ENCODE data around the gene FIGN. TPM values are rescaled to one million over a fixed set of nuclear protein-coding genes. Genes with fewer than 3 reads are reported as not detected.

Gene FIGN
- total and polyA plus RNA-seq, 2 of the 8 experiments (the other 6 are each of a cell fraction or from before 2014, with no cell fraction given), result 5.0 to 22.8 TPM

DNA sequence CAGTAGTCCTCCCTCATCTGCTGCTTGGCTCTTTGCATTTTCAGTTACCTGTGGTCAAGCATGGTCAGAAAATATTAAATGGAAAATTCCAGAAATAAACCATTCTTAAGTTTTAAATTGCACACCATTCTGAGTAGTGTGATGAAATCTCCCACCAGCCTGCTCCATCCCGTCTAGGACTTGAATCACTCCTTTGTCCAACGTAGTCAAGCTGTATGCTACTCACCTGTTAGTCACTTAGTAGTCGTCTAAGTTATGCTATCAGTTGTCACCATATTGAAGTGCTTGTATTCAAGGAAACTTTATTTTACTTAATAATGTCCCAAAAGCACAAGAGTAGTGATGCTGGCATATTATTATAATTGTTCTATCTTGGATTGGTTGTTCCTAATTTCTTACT is 172.5 kb downstream of the FIGN start:
- ChIA-PET CTCF (ENCODE audit: partially characterized antibody) (interaction anchor here (1.6 kb wide), 1 partner anchor 29 kb away, joined by 4 read pairs; no protein-coding TSS in a partner anchor), POLR2A (ENCODE audit: partially characterized antibody) (no interaction called here)
- Histone ChIP-seq H3K4me2 (ENCODE audit: insufficient read depth in 1 of 2, low read depth in 2 of 2, low read length in 2 of 2) (no peak overlapping the region), H3K36me3 (ENCODE audit: control insufficient read depth in 2 of 4, insufficient read depth in 4 of 4, low read length in 3 of 4) (no peaks in the 10 kb centered on the region), H2BK12ac (ENCODE audit: low read depth, low read length) (no peak overlapping the region), H3K4me3 (ENCODE audit: extremely low read depth in 1 of 4, insufficient read depth in 2 of 4, low read depth in 3 of 4, low read length in 4 of 4) (no peak overlapping the region), H3K4ac (replicated peaks; ENCODE audit: insufficient read length, low read depth, low read length) (no peak overlapping the region), H4K8ac (ENCODE audit: extremely low read depth, insufficient read depth, low read length) (no peak overlapping the region), H3K14ac (ENCODE audit: insufficient read length) (no peak overlapping the region), H4K5ac (ENCODE audit: insufficient read length, low read depth, low read length) (no peak overlapping the region), H3K27ac (ENCODE audit: low read depth, low read length) (no peak overlapping the region), H2BK5ac (ENCODE audit: low read depth, low read length) (no peak overlapping the region), H3K4me1 (replicated peaks in 1 of 4; ENCODE audit: control insufficient read depth in 3 of 4, insufficient read depth in 4 of 4, low read length in 3 of 4) (no peaks in the 10 kb centered on the region), H3K79me2 (ENCODE audit: control insufficient read depth in 1 of 2, insufficient read depth in 2 of 2, low read length in 2 of 2) (no peaks in the 10 kb centered on the region), H3K56ac (replicated peaks; ENCODE audit: insufficient read length, low read depth, low read length) (no peak overlapping the region), H4K91ac (replicated peaks; ENCODE audit: insufficient read length, low read length) (no peak overlapping the region), H2BK120ac (replicated peaks; ENCODE audit: low read depth, low read length) (no peak overlapping the region), H2BK20ac (ENCODE audit: low read length) (no peak overlapping the region), H3K23me2 (ENCODE audit: low read depth, low read length) (no peaks in the 10 kb centered on the region), H3K23ac (ENCODE audit: insufficient read length) (no peak overlapping the region), H3K18ac (ENCODE audit: extremely low read depth, low read length) (no peak overlapping the region), H3K9ac (replicated peaks in 1 of 4; ENCODE audit: extremely low read depth in 1 of 4, low read depth in 3 of 4, low read length in 3 of 4) (no peak overlapping the region), H2AK5ac (ENCODE audit: low read depth, low read length) (no peak overlapping the region), H3K27me3 (replicated peaks in 1 of 4; ENCODE audit: control insufficient read depth in 3 of 4, extremely low read depth in 1 of 4, insufficient read depth in 3 of 4, low read length in 3 of 4) (peaks cover 0 to 1% (median 0%) of the 10 kb centered on the region in 4 experiments; a peak in 1 of 7 replicates), H2AFZ (ENCODE audit: low read length) (no peak overlapping the region), H3K9me3 (ENCODE audit: insufficient read depth in 2 of 2, low read depth in 1 of 2, low read length in 1 of 2) (no peaks in the 10 kb centered on the region), H2BK15ac (ENCODE audit: low read length) (no peak overlapping the region), H4K20me1 (replicated peaks in 1 of 2; ENCODE audit: control insufficient read depth in 1 of 2, insufficient read depth in 2 of 2, low read length in 2 of 2) (no peaks in the 10 kb centered on the region), H3K79me1 (ENCODE audit: low read depth, low read length) (no peaks in the 10 kb centered on the region)
- no peak for DNase-seq (ENCODE audit: low read depth in 1 of 2, low spot score in 2 of 2)
- no peak for FAIRE-seq
- TF ChIP-seq, protein P1, sequence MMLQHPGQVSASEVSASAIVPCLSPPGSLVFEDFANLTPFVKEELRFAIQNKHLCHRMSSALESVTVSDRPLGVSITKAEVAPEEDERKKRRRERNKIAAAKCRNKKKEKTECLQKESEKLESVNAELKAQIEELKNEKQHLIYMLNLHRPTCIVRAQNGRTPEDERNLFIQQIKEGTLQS (IDR thresholded peaks at IDR 0.05; ENCODE audit: insufficient read depth, low read depth, low read length), result no peak
- TF ChIP-seq CBX5 (IDR thresholded peaks at IDR 0.05; ENCODE audit: low read depth, low read length) (no peak), SIRT6 (IDR thresholded peaks at IDR 0.05; ENCODE audit: low read length) (no peak), BACH1 (IDR thresholded peaks at IDR 0.05; ENCODE audit: low read length) (no peak), ASH2L (IDR thresholded peaks at IDR 0.05; ENCODE audit: low read length) (no peak), KDM5A (IDR thresholded peaks at IDR 0.05; ENCODE audit: low read length) (no peak)
- 81% methylated on average over 3 of the region's 3 CpGs; no CpG with 5 or more reads in 1 of the 2 experiments for WGBS, 2 experiments (ENCODE audit: extremely low coverage in 1 of 2, insufficient coverage in 1 of 2, insufficient read length in 1 of 2, insufficient replicate concordance in 2 of 2, low coverage in 1 of 2, low lambda C conversion rate in 2 of 2, missing lambda C conversion rate in 1 of 2)

All from H1 (cell line).